8988T (cell line): Measurements from ENCODE around the gene ZNF700.
"Not testable (repeated sequence)": the region's sequence is repeated elsewhere in the genome, so short reads cannot be mapped to it uniquely, and the experiment has no call there.

ENCODE experiments used
- DNase-seq: peaks from one replicate; pipeline ENCODE4 v3.0.0; 2011

ZNF700 gene

GRCh38 chr19:11924886-11925650 lies at the start of gene ZNF700:
Gene ZNF700, plus strand, starts transcription at chr19:11925107. Its CDS starts 104 bp downstream, at chr19:11925211.
- DNase-seq, result peak; percentile 48

GRCh38 chr19:11879687-11880266 lies 45.1 kb upstream of the ZNF700 start:
- DNase-seq, result not testable (repeated sequence)

- no peak for DNase-seq
These were observed 44.3 kb upstream of the ZNF700 start for GRCh38 chr19:11880598-11880997.

- peak; percentile 29 for DNase-seq
These were observed 43.6 kb upstream of the ZNF700 start for GRCh38 chr19:11881151-11881800.

- DNase-seq, result no peak
These were observed 42.3 kb upstream of the ZNF700 start for GRCh38 chr19:11882606-11883005.

- no peak for DNase-seq
These were observed 37.7 kb upstream of the ZNF700 start for GRCh38 chr19:11887234-11887610.

- peak; percentile 44 for DNase-seq
These were observed 37.0 kb upstream of the ZNF700 start, which contains the start of gene ZNF69 for GRCh38 chr19:11887611-11888531. Gene ZNF69, plus strand, starts transcription at chr19:11887782. Its CDS starts 142 bp downstream, at chr19:11887924.

GRCh38 chr19:11889901-11890300 lies 35.0 kb upstream of the ZNF700 start:
- not testable (repeated sequence) for DNase-seq

GRCh38 chr19:11890634-11891033 lies 34.3 kb upstream of the ZNF700 start:
- no peak for DNase-seq

GRCh38 chr19:11894851-11895250 lies 30.1 kb upstream of the ZNF700 start:
- DNase-seq, result no peak

GRCh38 chr19:11902228-11902627 lies 22.7 kb upstream of the ZNF700 start:
- no peak for DNase-seq

- DNase-seq, result no peak
These were observed 19.0 kb upstream of the ZNF700 start for GRCh38 chr19:11905928-11906327.

- not testable (repeated sequence) for DNase-seq
These were observed 13.0 kb upstream of the ZNF700 start for GRCh38 chr19:11911937-11912336.

- DNase-seq, result not testable (repeated sequence)
These were observed 10.4 kb upstream of the ZNF700 start for GRCh38 chr19:11914417-11915051.

- no peak for DNase-seq
These were observed 2.9 kb upstream of the ZNF700 start for GRCh38 chr19:11921852-11922495.

- DNase-seq, result not testable (repeated sequence)
These were observed 812 bp downstream of the ZNF700 start for GRCh38 chr19:11925651-11926187.

- no peak for DNase-seq
These were observed 2.3 kb downstream of the ZNF700 start for GRCh38 chr19:11927227-11927626.

GRCh38 chr19:11931051-11931450 lies 6.1 kb downstream of the ZNF700 start:
- DNase-seq, result no peak

- DNase-seq, result no peak
These were observed 6.6 kb downstream of the ZNF700 start for GRCh38 chr19:11931513-11931912.

- DNase-seq, result not testable (repeated sequence)
These were observed 10.9 kb downstream of the ZNF700 start for GRCh38 chr19:11935829-11936228.

GRCh38 chr19:11938383-11938782 lies 13.5 kb downstream of the ZNF700 start:
- not testable (repeated sequence) for DNase-seq
